Ovary (tissue), 3 donors: ENCODE data around the gene MED27.

Experiments used
- CTCF ChIP-seq, 3 donors: fragments of 450-650 bp in 2 of 3; fragments of 200-600 bp in 1 of 3; IDR thresholded peaks; one replicate each; pipeline versions ENCODE4 v1.5.1 to v1.8.0; 2016 to 2022; ENCODE audit warnings: antibody characterized with exemption in 3 of 3, mild to moderate bottlenecking in 1 of 3
- EP300 ChIP-seq: sonication (generic); formaldehyde crosslinking; IDR thresholded peaks from one replicate; pipeline ENCODE4 v1.6.1; 2017; ENCODE audit warnings: antibody characterized with exemption
- POLR2A ChIP-seq: fragments of 450-650 bp; IDR thresholded peaks from one replicate; pipeline ENCODE4 v1.6.1; 2017; ENCODE audit warnings: antibody characterized with exemption, mild to moderate bottlenecking, moderate library complexity
- donor health status: DM: no; HTN: no; CAD: no.

DNA sequence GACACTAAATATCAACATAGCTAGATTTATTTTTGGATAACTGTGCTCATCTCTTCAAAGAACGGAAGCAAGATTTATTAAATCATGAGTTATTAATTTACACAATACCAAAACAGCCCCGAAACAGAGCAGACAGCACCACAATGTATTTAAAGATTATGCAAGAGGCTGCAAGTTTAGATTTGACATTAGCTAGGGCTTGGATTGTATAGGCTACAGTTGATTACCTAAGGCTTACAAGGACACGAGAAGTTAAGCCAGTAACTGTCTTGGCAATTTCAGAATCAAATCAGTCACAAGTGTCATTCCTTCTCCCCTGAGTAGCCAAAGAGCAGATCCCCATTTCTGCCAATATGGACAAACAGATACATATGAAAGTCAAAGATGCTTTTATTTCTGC is 152.6 kb downstream of the MED27 start:
- TF ChIP-seq EP300 = no peak
- no peak for TF ChIP-seq CTCF (IDR thresholded peaks at IDR 0.05)
- no peak for TF ChIP-seq POLR2A
